Measurements from ENCODE around the gene EHMT1. TPM values are rescaled to one million over a fixed set of nuclear protein-coding genes. Genes with fewer than 3 reads are reported as not detected.

EHMT1 gene
- total RNA-seq, 1 experiment from 2014 or later: 112 TPM

DNA sequence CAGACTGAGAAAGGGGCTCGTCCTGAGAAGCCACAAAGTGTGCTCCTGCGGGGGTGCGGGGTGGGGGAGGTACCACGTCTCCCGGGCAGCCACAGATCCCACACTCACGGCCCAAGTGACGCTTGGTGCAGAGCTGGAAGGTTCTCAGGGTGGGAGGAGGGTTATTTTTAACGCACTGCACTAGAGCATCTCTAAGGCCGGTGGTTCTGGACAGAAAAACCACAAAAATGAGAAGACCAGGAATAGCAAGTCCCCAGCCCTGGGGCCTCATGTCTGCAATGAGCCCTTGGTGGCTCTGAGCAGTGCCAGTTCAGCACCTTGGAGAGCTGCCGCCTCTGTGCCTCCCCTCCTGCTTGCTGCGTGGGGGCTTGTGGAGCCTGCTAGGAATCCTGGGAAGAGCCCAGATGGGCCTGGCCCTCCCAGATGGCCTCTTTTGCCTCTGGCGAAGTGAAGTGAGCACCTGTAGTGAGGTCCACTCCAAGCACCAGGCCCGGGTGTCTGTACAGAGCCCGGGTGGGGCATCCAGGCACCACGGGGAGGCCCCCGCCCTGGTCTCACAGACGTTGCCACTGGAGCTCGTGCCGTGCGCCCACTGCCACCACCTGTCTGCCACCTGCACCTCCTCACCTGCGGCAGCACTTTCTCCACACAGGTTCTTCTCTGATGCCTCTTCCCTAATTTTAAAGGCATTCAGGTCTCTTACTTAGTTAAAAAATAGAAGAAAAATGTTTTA is 209.9 kb downstream of the EHMT1 start:
- H3K9me3 Mint-ChIP-seq: peaks cover 0 to 7% of the 10 kb centered on the region in 2 experiments; a peak in 2 of 5 replicates
- Histone ChIP-seq H3K18ac (ENCODE audit: insufficient read length, low read depth, low read length) (no peak overlapping the region), H3K27ac (ENCODE audit: insufficient read length, low read depth, low read length) (no peak overlapping the region), H3K27me3 (ENCODE audit: insufficient read depth, low read length) (no peaks in the 10 kb centered on the region), H2BK15ac (ENCODE audit: low read depth, low read length) (no peak overlapping the region), H2BK120ac (ENCODE audit: low read depth, low read length, poor library complexity, severe bottlenecking) (no peak overlapping the region), H3K23ac (ENCODE audit: insufficient read length, low read depth, low read length) (no peak overlapping the region), H2BK12ac (ENCODE audit: insufficient read length, low read depth, low read length) (no peak overlapping the region), H4K5ac (ENCODE audit: insufficient read length, low read depth, low read length) (no peak overlapping the region), H3K56ac (ENCODE audit: insufficient read length, low read depth, low read length) (no peak overlapping the region), H3K4me2 (ENCODE audit: insufficient read depth, insufficient read length, low read length) (no peak overlapping the region), H3K9ac (ENCODE audit: extremely low read depth, insufficient read length, low read length) (no peak overlapping the region), H3T11ph (ENCODE audit: low read length) (no peak overlapping the region), H3K4me1 (ENCODE audit: insufficient read depth, low read length) (no peaks in the 10 kb centered on the region), H3K79me2 (ENCODE audit: insufficient read depth, low read length) (no peaks in the 10 kb centered on the region), H3K79me1 (ENCODE audit: insufficient read depth, low read depth, low read length, poor library complexity, severe bottlenecking) (no peaks in the 10 kb centered on the region), H2BK20ac (ENCODE audit: low read depth, low read length, poor library complexity, severe bottlenecking) (no peak overlapping the region), H3K14ac (ENCODE audit: insufficient read depth, low read length) (no peak overlapping the region), H2BK5ac (ENCODE audit: insufficient read length, low read length) (no peak overlapping the region), H3K23me2 (ENCODE audit: insufficient read length, low read depth, low read length, poor library complexity, severe bottlenecking) (peaks cover 3% of the 10 kb centered on the region), H4K8ac (replicated peaks; ENCODE audit: insufficient read length, low read depth, low read length) (no peak overlapping the region), H2AK5ac (ENCODE audit: insufficient read length, low read length) (no peak overlapping the region), H3K9me3 (ENCODE audit: control insufficient read depth, low read depth, low read length) (no peaks in the 10 kb centered on the region), H4K91ac (ENCODE audit: insufficient read length, low read depth, low read length) (no peak overlapping the region), H2AFZ (ENCODE audit: low read length) (no peak overlapping the region), H3K4ac (ENCODE audit: low read depth, low read length) (no peak overlapping the region), H4K20me1 (ENCODE audit: control insufficient read depth, insufficient read depth, insufficient read length) (no peaks in the 10 kb centered on the region)
- WGBS (ENCODE audit: extremely low coverage, insufficient read length, low lambda C conversion rate): no CpG with 5 or more reads among the region's 21 CpGs
- H3K27me3 Mint-ChIP-seq (ENCODE audit: low read depth): no peaks in the 10 kb centered on the region
- DNase-seq: peak; percentile 77
- peaks cover 53 to 76% (median 70%) of the 10 kb centered on the region in 3 experiments for H3K36me3 Mint-ChIP-seq (ENCODE audit: insufficient read depth in 1 of 3, low read depth in 3 of 3)
- TF ChIP-seq, protein P1, sequence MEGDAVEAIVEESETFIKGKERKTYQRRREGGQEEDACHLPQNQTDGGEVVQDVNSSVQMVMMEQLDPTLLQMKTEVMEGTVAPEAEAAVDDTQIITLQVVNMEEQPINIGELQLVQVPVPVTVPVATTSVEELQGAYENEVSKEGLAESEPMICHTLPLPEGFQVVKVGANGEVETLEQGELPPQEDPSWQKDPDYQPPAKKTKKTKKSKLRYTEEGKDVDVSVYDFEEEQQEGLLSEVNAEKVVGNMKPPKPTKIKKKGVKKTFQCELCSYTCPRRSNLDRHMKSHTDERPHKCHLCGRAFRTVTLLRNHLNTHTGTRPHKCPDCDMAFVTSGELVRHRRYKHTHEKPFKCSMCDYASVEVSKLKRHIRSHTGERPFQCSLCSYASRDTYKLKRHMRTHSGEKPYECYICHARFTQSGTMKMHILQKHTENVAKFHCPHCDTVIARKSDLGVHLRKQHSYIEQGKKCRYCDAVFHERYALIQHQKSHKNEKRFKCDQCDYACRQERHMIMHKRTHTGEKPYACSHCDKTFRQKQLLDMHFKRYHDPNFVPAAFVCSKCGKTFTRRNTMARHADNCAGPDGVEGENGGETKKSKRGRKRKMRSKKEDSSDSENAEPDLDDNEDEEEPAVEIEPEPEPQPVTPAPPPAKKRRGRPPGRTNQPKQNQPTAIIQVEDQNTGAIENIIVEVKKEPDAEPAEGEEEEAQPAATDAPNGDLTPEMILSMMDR (conservative IDR thresholded peaks at IDR 0.05): no peak
- H3K4me3 Mint-ChIP-seq: no peak overlapping the region
- no peak overlapping the region for H3K27ac Mint-ChIP-seq
- no peaks in the 10 kb centered on the region for H3K4me1 Mint-ChIP-seq

All from H9 (cell line).